ENCODE results near the gene OR1M1.

The OR1M1 gene

DNA sequence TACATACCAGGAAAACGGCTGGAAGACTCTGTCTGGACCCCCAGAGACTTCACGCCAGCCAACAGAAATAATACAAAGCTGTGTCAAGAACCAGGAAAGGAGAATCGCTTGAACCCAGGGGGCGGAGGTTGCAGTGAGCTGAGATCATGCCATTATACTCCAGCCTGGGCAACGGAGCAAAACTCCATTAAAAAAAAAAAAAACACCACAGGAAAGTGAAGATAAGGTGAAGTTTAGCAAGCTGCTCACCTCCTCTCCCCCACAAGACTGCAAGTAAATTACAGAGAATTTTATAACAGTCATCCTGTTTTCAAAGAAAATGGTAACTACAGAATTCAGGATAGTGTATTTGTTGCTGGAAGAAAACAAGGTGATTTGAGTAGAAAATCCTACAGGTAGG is 29.7 kb downstream of the OR1M1 start:
- in situ Hi-C loops (cut with HindIII; ENCODE audit: low sequenced_read_pairs), result no loop called here
- TF ChIP-seq CTCF (IDR thresholded peaks at IDR 0.05; ENCODE audit: low read depth, low read length), result no peak
- no peak for DNase-seq (ENCODE audit: low read depth, low spot score)
- no peak overlapping the region for H3K4me3 ChIP-seq (ENCODE audit: low read depth, low read length)

DNA sequence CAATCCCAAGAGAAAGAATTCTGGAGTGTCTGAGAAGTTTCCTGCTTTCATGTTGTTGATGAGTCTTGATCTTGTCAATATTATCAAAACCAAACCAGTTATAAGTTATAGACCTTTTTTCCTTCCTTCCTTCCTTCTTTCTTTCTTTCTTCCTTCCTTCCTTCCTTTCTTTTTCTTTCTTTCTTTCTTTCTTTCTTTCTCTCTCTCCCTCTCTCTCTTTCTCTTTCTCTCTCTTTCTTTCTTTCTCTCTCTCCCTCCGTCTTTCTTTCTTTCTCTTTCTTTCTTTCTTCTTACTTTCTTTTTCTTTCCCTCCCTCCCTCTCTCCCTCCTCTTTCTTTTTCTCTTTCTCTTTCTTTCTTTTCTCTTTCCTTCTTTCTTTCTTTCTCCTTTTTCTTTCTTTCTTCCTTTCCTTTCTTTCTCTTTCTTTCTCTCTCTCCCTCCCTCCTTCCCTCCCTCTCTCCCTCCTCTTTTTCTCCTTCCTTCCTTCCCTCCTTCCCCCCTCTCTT is 40.1 kb downstream of the OR1M1 start, which contains the start of gene OR7G3:
Gene OR7G3, minus strand, starts transcription at position 51 of the 506 bp plus-strand sequence. Its CDS starts 0 bp downstream, at position 51.
- in situ Hi-C loops (cut with HindIII; ENCODE audit: low sequenced_read_pairs), result no loop called here
- no peak for DNase-seq (ENCODE audit: low read depth, low spot score)

DNA sequence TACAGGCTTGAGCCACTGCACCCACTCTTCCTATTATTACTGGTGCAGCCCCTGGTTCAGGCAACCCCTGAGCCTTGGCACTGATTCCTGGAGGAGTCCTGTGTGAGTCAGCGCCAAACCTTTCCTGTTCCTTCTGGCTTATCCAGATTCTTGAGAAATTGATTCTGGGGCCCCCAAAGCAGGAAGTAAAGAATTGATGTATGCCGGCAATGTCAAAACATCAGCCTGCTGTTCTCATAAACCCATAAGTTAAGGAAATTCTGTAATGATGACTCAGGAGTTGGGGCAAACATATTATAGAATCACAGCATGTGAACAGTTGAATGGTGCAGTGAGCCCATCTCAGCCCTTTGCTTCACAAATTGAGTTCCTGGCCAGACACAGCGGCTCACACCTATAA is 41.3 kb downstream of the OR1M1 start:
- DNase-seq (ENCODE audit: low read depth, low spot score), result peak; percentile 24
- TF ChIP-seq CTCF (IDR thresholded peaks at IDR 0.05; ENCODE audit: low read depth, low read length), result no peak
- no peak overlapping the region for H3K4me3 ChIP-seq (ENCODE audit: low read depth, low read length)
- in situ Hi-C loops (cut with HindIII; ENCODE audit: low sequenced_read_pairs), result no loop called here

More for the DNA sequence above, 40.1 kb downstream of the OR1M1 start, which contains the start of gene OR7G3:
- TF ChIP-seq CTCF (IDR thresholded peaks at IDR 0.05; ENCODE audit: low read depth, low read length), result no peak
- H3K4me3 ChIP-seq (ENCODE audit: low read depth, low read length), result no peak within 1 kb of the TSS

DNA sequence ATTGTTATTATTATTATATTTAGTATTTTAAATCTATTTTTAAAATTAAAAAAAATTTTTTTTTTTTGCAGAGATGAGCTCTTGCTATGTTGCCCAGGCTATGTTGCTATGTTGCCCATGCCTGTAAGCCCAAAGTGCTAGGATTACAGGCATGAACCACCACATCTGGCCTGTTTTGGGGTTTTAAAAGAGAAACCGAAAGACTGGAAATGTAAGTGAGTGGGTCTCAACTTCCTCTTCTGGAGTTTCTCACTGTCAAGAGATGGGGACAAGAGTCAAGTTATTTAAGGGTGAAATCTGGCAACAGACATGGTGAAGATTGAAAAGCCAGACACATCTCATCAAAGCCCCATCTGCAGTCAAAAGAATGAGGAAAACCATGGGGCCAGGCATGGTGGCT is 44.1 kb downstream of the OR1M1 start:
- no peak for DNase-seq (ENCODE audit: low read depth, low spot score)
- in situ Hi-C loops (cut with HindIII; ENCODE audit: low sequenced_read_pairs), result no loop called here
- no peak for TF ChIP-seq CTCF (IDR thresholded peaks at IDR 0.05; ENCODE audit: low read depth, low read length)
- H3K4me3 ChIP-seq (ENCODE audit: low read depth, low read length), result no peak overlapping the region

DNA sequence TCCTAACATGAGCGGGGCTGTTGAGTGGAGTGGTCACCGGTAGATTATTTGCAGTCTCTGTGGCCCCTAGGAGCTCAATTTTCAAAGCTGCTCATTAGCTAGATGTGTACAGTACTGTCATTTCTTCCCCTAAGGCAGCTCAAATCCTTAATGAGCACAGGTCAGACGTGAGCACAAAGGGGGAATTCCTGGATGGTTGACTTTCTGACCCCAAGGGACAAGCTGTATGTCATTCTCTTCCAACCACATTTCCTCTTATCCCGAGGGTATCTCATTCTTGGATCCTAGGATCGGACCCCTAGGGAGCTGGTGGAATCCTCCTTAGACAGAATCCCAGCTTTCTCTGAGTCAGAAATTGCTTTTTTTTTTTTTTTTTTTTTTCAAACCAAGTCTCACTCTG is 45.6 kb downstream of the OR1M1 start:
- TF ChIP-seq CTCF (IDR thresholded peaks at IDR 0.05; ENCODE audit: low read depth, low read length), result no peak
- in situ Hi-C loops (cut with HindIII; ENCODE audit: low sequenced_read_pairs), result no loop called here
- H3K4me3 ChIP-seq (ENCODE audit: low read depth, low read length), result no peak overlapping the region
- no peak for DNase-seq (ENCODE audit: low read depth, low spot score)

GRCh38 chr19:9139609-9140158 is 52.8 kb downstream of the OR1M1 start:
- in situ Hi-C loops (cut with HindIII; ENCODE audit: low sequenced_read_pairs), result no loop called here
- peak overlapping the region; percentile 99 for H3K4me3 ChIP-seq (ENCODE audit: low read depth, low read length)
- no peak for DNase-seq (ENCODE audit: low read depth, low spot score)
- no peak for TF ChIP-seq CTCF (IDR thresholded peaks at IDR 0.05; ENCODE audit: low read depth, low read length)
